ENCODE measurements around the gene C2CD4B. TPM values are rescaled to one million over a fixed set of nuclear protein-coding genes. Genes with fewer than 3 reads are reported as not detected.
A peak's percentile ranks its signal among the peaks of the same experiment; 100 is the strongest.

C2CD4B gene
- 1 to 10 TPM; 1.2 to 6.7 (median 2.5) TPM for total RNA-seq

GRCh38 chr15:62165104-62165792, at the start of gene C2CD4B:
Gene C2CD4B, minus strand, starts transcription at chr15:62165285. Its CDS starts 301 bp downstream, at chr15:62164984.
- peak within 1 kb of the TSS in 2 of 3 donors; percentile 52 to 61 for H3K27ac ChIP-seq
- TF ChIP-seq CTCF (IDR thresholded peaks at IDR 0.05), result peak in 1 of 6 experiments; percentile 18
- TF ChIP-seq POLR2A (IDR thresholded peaks at IDR 0.05), result peak in 1 of 2 donors; percentile 67
- DNase-seq, result peak; percentile 49
- no peaks in the 10 kb centered on the region for H3K27me3 ChIP-seq
- no peaks in the 10 kb centered on the region for H3K9me3 ChIP-seq
- peak within 1 kb of the TSS in 1 of 3 donors; percentile 31 for H3K4me3 ChIP-seq (replicated peaks in 1 of 3)
- intact Hi-C loops (cut with DNase I), result no loop called here
- 28 to 29% methylated on average over 28 of the region's 34 CpGs for WGBS, 2 donors
- H3K4me1 ChIP-seq, result peaks cover 4 to 20% of the 10 kb centered on the region in 2 donors
- H3K36me3 ChIP-seq, result no peaks in the 10 kb centered on the region

DNA sequence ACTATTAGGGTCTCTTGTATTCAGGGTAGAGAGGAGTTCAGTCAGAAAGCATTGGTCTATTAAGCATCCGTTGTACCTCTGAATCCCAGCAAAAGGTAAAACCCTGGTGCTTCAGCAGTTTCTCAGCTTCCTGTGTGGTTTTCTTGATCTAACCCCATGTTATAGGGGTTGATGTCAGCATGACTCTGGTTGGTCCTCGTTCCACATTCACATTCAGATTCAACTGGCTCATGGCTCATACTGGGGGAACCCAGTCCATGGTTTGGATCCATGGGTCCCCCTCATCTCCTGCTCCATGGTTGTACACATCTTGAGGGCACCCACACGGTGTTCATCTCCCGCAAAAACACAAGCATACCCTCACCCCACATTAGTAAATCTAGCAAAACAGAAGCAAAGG, 47.7 kb upstream of the C2CD4B start:
- Histone ChIP-seq H3K27me3 (no peaks in the 10 kb centered on the region), H3K36me3 (no peaks in the 10 kb centered on the region), H3K4me3 (replicated peaks in 1 of 3) (no peak overlapping the region), H3K27ac (no peak overlapping the region), H3K9me3 (no peaks in the 10 kb centered on the region), H3K4me1 (no peaks in the 10 kb centered on the region)
- no peak for TF ChIP-seq CTCF (IDR thresholded peaks at IDR 0.05)
- no peak for TF ChIP-seq POLR2A (IDR thresholded peaks at IDR 0.05)
- intact Hi-C loops (cut with DNase I), result no loop called here
- WGBS, 2 donors, result 90 to 91% methylated on average over 4 of the region's 4 CpGs
- DNase-seq, result no peak

GRCh38 chr15:62211348-62211747, 46.3 kb upstream of the C2CD4B start:
- Histone ChIP-seq H3K4me1 (no peaks in the 10 kb centered on the region), H3K9me3 (no peaks in the 10 kb centered on the region), H3K4me3 (replicated peaks in 1 of 3) (no peak overlapping the region), H3K27me3 (no peaks in the 10 kb centered on the region), H3K27ac (no peak overlapping the region), H3K36me3 (no peaks in the 10 kb centered on the region)
- DNase-seq, result no peak
- TF ChIP-seq CTCF (IDR thresholded peaks at IDR 0.05) (no peak), POLR2A (IDR thresholded peaks at IDR 0.05) (no peak)
- intact Hi-C loops (cut with DNase I), result no loop called here
- 83 to 85% methylated on average over 2 of the region's 2 CpGs for WGBS, 2 donors

GRCh38 chr15:62209821-62210220, 44.7 kb upstream of the C2CD4B start:
- H3K27me3 ChIP-seq, result no peaks in the 10 kb centered on the region
- intact Hi-C loops (cut with DNase I), result no loop called here
- H3K4me1 ChIP-seq, result no peaks in the 10 kb centered on the region
- WGBS, 2 donors, result 93 to 94% methylated on average over 5 of the region's 5 CpGs
- no peak for DNase-seq
- TF ChIP-seq POLR2A (IDR thresholded peaks at IDR 0.05) (no peak), CTCF (IDR thresholded peaks at IDR 0.05) (no peak)
- no peak overlapping the region for H3K27ac ChIP-seq
- H3K4me3 ChIP-seq (replicated peaks in 1 of 3), result no peak overlapping the region
- H3K36me3 ChIP-seq, result no peaks in the 10 kb centered on the region
- H3K9me3 ChIP-seq, result no peaks in the 10 kb centered on the region

DNA sequence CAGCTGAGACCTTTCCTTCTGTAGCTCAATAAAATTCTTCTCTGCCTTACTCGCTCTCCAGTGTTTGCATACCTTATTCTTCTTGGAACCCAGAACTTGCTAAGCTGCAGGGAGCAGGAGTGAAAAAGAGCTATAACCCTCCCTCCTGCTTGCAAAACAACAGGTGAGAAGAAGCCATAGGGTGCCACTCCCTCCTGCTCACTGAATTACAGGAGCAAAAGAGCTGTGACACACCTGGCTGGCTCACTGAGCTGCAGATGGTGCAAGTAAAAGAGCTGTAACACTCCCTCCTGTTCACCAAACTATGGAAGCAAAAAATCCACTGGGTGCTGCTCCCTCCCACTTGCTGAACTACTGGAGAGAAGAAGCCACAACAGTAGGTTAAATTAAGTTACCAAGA, 44.2 kb upstream of the C2CD4B start:
- Histone ChIP-seq H3K27ac (no peak overlapping the region), H3K9me3 (no peaks in the 10 kb centered on the region), H3K27me3 (no peaks in the 10 kb centered on the region), H3K4me1 (no peaks in the 10 kb centered on the region), H3K36me3 (no peaks in the 10 kb centered on the region), H3K4me3 (replicated peaks in 1 of 3) (no peak overlapping the region)
- 94 to 100% methylated on average over 1 of the region's 1 CpG for WGBS, 2 donors
- TF ChIP-seq CTCF (IDR thresholded peaks at IDR 0.05), result no peak
- no peak for TF ChIP-seq POLR2A (IDR thresholded peaks at IDR 0.05)
- no peak for DNase-seq
- intact Hi-C loops (cut with DNase I), result no loop called here

Data from thyroid gland (tissue), 4 donors.